AG09319 (cell line): ENCODE data around the gene SAFB2.

ENCODE experiments used
- DNase-seq: peaks from one replicate; pipeline ENCODE4 v3.0.0-alpha.2; 2010; ENCODE audit warnings: low read depth; ENCODE audit errors: extremely low read depth
- TF ChIP-seq, protein P1 (sequence below): IDR thresholded peaks from 2 replicates; pipeline ENCODE4 v1.5.1; 2011; ENCODE audit warnings: low read depth, mild to moderate bottlenecking, inconsistent platforms, low read length, moderate library complexity

SAFB2 gene

DNA sequence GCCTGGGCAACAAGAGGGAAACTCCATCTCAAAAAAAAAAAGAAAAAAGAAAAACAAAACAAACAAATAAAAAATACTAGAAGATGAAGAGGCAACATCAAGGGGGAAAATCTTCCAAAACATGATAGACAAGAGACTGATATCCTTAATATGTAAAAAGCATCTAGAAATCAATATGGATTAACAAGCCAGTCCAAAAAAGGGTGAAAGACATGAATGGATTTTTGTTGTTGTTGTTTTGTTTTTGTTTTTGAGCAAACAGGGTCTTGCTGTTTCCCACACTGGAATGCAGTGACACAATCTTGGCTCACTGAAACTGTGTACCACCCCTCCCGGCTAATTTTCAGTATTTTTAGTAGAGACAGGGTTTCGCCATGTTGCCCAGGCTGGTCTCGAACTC is 50.8 kb downstream of the SAFB2 start:
- TF ChIP-seq, protein P1, sequence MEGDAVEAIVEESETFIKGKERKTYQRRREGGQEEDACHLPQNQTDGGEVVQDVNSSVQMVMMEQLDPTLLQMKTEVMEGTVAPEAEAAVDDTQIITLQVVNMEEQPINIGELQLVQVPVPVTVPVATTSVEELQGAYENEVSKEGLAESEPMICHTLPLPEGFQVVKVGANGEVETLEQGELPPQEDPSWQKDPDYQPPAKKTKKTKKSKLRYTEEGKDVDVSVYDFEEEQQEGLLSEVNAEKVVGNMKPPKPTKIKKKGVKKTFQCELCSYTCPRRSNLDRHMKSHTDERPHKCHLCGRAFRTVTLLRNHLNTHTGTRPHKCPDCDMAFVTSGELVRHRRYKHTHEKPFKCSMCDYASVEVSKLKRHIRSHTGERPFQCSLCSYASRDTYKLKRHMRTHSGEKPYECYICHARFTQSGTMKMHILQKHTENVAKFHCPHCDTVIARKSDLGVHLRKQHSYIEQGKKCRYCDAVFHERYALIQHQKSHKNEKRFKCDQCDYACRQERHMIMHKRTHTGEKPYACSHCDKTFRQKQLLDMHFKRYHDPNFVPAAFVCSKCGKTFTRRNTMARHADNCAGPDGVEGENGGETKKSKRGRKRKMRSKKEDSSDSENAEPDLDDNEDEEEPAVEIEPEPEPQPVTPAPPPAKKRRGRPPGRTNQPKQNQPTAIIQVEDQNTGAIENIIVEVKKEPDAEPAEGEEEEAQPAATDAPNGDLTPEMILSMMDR = no peak

DNA sequence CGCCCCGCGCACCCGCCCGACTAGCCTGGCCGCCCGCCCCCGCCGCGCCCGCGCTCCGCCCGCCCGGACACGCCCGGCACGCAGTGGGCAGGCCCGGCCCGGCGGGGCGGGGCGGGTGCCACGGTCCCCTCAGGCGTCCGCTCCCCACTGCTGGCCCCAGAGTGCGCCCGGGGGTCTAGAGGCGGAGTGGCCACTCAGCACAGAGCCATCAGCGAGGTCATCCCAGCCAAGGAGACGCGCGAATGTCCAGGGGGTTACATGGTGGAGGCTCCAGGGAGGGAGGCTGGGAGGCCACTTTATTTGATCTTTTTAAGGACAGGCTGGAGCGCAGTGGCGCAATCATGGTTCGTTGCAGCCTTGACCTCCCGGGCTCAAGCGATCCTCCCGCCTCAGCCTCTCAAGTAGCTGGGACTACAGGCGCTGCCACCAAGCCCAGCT is 54.6 kb downstream of the SAFB2 start:
- no peak for DNase-seq

More for the DNA sequence above, 50.8 kb downstream of the SAFB2 start:
- DNase-seq = no peak

DNA sequence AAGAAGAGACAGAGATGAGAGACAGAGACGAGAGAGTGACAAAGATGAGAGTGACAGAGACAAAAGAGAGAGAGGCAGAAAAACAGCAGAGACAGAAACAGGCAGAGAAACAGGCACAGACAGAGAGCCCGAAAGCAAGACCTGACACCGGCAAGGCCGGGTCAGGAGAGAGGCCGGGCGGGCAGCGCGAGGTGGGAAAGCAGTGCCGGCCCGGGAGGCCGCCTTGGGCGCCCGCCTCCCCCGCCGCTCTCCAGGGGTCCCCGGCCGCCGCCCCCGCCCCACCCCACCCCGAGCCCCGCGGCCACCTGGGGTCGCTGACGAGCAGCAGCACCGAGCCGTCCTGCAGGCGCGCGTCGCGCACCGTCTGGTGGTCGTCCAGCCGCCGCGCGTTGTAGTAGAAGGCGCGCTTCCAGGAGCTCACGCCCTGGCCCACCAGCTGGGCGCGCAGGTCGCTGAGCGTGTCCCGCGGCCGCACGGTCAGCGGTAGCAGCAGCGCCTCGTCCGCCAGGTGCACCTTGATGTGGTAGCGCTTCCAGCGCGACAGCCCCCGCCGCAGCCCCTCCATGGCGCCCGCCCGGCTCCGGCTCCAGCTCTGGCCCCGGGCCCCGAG is 55.1 kb downstream of the SAFB2 start, which contains the start of gene TINCR:
Gene TINCR, minus strand, starts transcription at position 594 of the 610 bp plus-strand sequence.
- DNase-seq = no peak

More for the DNA sequence above, 54.6 kb downstream of the SAFB2 start:
- TF ChIP-seq, protein P1 = no peak

DNA sequence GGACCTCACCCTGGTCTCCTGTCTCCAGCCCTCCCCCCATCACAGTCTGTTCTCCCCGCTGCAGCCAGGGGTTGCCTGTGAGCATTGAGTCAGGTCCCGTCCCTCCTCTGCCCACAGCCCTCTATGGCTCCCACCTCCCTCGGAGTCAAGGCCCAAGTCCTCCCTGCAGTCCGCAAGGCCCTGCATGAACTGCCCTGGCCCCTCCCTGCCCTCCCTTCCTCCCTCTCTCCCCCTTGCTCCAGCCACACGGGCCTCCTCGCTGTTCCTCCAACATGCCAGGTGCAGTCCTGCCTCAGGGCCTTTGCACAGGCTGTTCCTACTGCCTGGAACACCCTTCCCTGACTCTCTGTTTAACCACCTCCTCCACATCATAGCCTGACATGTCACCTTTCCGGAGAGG is 57.6 kb downstream of the SAFB2 start:
- no peak for DNase-seq
- TF ChIP-seq, protein P1 = no peak

More for the DNA sequence above, 55.1 kb downstream of the SAFB2 start, which contains the start of gene TINCR:
- TF ChIP-seq, protein P1 = no peak

DNA sequence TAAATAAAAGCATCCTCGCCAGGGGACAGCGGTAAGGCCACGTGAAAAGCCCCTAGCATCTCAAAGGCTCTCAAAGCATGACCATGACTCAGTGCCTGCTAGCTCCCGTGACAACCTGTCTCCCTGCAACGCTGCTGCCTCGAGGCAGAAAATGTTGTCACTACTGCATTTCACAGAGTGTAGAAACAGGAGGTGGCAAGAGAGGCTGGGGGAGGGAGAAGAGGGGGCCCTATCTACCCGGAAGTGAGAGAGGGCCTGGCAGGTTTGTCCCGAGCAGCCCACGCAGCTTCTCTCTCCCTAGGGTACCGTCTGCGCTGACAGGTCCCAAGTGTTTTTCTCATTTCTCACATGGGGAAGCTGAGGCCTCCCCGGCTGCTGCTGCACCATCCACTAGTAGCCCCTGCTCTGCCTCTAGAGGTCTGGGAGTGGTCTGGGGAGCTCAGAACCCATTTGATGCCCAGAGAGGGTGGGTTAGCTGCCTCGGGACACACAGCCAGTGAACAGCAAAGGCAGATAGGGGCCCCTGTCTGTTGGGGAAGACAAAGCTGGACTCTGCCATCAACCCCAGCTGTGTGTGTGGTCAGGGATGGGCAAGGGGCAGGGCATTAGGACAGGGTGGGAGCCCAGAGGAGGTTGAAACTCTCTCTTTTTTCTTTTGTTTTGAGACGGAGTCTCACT is 58.5 kb downstream of the SAFB2 start:
- DNase-seq = no peak

DNA sequence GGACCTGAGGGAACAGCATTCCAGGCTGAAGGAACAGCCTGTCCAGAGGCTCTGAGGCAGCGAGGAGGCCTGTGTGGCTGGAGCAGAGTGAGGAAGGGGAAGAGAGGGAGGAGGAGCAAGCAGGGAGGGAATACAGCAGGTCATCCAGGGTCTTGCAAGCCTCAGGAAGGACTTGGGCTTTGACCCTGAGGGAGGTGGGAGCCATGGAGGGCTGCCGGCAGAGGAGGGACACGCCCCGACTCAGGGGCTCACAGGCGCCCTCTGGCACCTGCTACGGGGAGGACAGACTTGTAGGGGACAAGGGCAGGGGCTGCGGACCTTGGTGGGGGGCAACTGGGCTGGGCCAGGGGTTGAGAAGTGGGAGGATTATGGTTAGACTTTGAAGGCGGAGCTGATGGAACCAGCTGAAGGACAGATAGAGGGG is 59.6 kb downstream of the SAFB2 start:
- TF ChIP-seq, protein P1 = no peak

More for the DNA sequence above, 58.5 kb downstream of the SAFB2 start:
- TF ChIP-seq, protein P1 = no peak

DNA sequence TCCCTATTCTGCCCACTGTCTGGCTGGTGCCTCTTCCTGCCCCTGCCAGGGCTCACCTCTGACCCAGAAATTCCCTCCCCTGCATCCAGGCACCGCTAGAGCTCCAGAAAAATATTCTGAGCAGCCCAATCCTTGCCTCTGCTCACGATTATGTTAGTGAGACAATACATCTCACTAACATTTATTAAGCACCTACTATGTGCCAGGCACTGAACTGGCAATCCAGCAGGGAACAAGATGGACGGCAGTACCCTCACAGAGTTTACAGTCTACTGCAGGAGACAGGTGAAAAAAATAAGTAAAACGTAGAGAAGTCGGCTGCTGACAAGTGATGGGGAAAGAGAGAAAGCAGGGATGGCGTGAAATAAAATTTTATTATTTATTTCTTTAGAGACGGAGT is 60.3 kb downstream of the SAFB2 start:
- no peak for DNase-seq
- TF ChIP-seq, protein P1 = no peak

More for the DNA sequence above, 59.6 kb downstream of the SAFB2 start:
- no peak for DNase-seq
